Measurements from ENCODE around the gene ARFIP2.

DNA sequence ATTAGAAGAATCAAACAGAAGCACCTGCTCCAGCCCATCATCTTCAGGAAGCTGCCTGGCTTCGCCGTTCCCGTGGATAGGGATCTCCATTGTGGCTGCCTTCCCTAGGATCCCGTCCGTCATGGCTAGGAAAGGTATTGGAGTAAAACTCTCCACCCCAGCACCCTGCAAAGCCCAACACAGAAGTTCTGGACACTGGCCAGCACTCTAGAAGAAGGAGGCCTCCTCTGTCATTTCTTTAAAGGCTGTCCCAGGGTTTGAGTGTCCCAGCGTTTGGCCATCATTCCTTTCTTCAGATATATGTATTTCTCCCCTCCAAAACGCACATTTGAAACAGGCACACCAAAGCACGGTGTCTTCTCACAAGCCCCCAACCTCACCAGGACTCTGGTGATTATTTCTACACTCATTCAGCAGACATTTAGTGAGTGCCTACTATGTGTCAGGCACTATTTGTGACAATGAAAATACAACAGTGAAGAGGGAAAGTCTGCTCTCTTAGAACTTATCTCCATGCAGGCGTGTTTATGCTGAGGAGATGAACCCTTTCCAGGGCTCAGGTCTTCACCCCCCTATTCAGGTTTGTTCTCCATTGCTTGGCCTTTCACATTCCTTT lies 724 bp downstream of the ARFIP2 start:
- no peak for TF ChIP-seq ZNF274 (IDR thresholded peaks at IDR 0.05; ENCODE audit: low read depth, low read length)
- TF ChIP-seq YY1 (IDR thresholded peaks at IDR 0.05; ENCODE audit: insufficient read depth, insufficient read length), result no peak
